ENCODE measurements around the gene NUDT5.
"Not testable (repeated sequence)": the region's sequence is repeated elsewhere in the genome, so short reads cannot be mapped to it uniquely, and the experiment has no call there.

NUDT5 gene

GRCh38 chr10:12195603-12196506, at the start of gene NUDT5, which contains the start of gene CDC123:
Gene NUDT5 (minus strand): TSS chr10:12195891. CDS start chr10:12186291, 9,600 bp downstream.
Gene CDC123 (plus strand): TSS chr10:12196188. CDS start chr10:12196246, 58 bp downstream.
- peak; percentile 78 for DNase-seq

- no peak for DNase-seq
Observed at GRCh38 chr10:12243864-12244620, 48.4 kb upstream of the NUDT5 start.

- DNase-seq: no peak
Observed at GRCh38 chr10:12241810-12242529, 46.3 kb upstream of the NUDT5 start.

- no peak for DNase-seq
Observed at GRCh38 chr10:12238821-12239220, 43.1 kb upstream of the NUDT5 start.

GRCh38 chr10:12237265-12238220, 41.9 kb upstream of the NUDT5 start:
- DNase-seq: no peak

- DNase-seq: no peak
Observed at GRCh38 chr10:12235796-12236195, 40.1 kb upstream of the NUDT5 start.

GRCh38 chr10:12235116-12235694, 39.5 kb upstream of the NUDT5 start:
- no peak for DNase-seq

- DNase-seq: not testable (repeated sequence)
Observed at GRCh38 chr10:12234687-12235086, 39.0 kb upstream of the NUDT5 start.

GRCh38 chr10:12228851-12229250, 33.2 kb upstream of the NUDT5 start:
- DNase-seq: no peak

GRCh38 chr10:12226438-12226837, 30.7 kb upstream of the NUDT5 start:
- DNase-seq: not testable (repeated sequence)

GRCh38 chr10:12225444-12225843, 29.8 kb upstream of the NUDT5 start:
- no peak for DNase-seq

GRCh38 chr10:12221323-12222298, 25.9 kb upstream of the NUDT5 start:
- no peak for DNase-seq

- no peak for DNase-seq
Observed at GRCh38 chr10:12218991-12219390, 23.3 kb upstream of the NUDT5 start.

GRCh38 chr10:12214763-12215218, 19.1 kb upstream of the NUDT5 start:
- DNase-seq: no peak

GRCh38 chr10:12214093-12214492, 18.4 kb upstream of the NUDT5 start:
- no peak for DNase-seq

- DNase-seq: no peak
Observed at GRCh38 chr10:12213621-12214020, 17.9 kb upstream of the NUDT5 start.

GRCh38 chr10:12212454-12212853, 16.8 kb upstream of the NUDT5 start:
- no peak for DNase-seq

- DNase-seq: no peak
Observed at GRCh38 chr10:12208460-12208859, 12.8 kb upstream of the NUDT5 start.

GRCh38 chr10:12207114-12207513, 11.4 kb upstream of the NUDT5 start:
- DNase-seq: no peak

- no peak for DNase-seq
Observed at GRCh38 chr10:12205082-12205481, 9.4 kb upstream of the NUDT5 start.
